GM18861 (cell line): ENCODE data around the gene CFHR2.
"Not testable (repeated sequence)": the region's sequence is repeated elsewhere in the genome, so short reads cannot be mapped to it uniquely, and the experiment has no call there.

Experiments
- ATAC-seq: cut with Tn5 transposase; IDR thresholded peaks from one replicate; pipeline ENCODE4 v1.9.1; 2021; ENCODE audit not compliant: unreplicated experiment

CFHR2 gene

DNA sequence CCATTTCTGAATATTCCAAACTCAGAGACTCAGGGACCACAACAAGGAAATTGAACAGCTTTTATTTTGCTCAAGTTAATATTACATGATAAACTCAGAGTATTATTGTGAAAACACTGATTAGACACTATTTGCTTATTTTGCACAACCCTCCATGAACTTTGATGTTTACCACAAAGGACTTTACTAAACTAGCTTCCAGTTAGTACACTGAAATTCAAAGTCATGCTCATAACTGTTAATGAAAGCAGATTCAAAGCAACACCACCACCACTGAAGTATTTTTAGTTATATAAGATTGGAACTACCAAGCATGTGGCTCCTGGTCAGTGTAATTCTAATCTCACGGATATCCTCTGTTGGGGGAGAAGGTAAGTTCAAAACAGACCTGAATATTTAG lies at the start of gene CFHR2:
Gene CFHR2 (plus strand): TSS at position 171 of the 400 bp plus-strand sequence. CDS start 143 bp downstream, at position 314.
- not testable (repeated sequence) for ATAC-seq

DNA sequence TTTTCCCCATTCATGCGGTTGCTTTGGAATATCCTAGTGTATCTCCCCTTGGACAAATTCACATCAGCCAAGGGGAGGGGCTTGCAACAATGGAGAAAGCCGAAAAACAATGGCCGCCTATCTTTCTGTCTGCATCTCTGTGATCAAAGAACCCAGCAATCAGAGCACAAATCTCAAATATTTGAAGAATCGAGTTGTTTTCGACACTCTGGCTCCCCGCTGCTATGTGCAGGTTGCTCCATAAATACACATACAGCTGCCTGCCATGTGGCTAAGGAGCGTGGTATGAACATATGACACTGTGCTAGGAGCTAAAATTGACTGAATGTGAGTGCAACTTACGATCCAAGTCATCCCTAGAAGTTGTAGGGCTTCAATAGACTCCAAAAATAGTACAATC lies 47.2 kb upstream of the CFHR2 start:
- ATAC-seq = no peak

DNA sequence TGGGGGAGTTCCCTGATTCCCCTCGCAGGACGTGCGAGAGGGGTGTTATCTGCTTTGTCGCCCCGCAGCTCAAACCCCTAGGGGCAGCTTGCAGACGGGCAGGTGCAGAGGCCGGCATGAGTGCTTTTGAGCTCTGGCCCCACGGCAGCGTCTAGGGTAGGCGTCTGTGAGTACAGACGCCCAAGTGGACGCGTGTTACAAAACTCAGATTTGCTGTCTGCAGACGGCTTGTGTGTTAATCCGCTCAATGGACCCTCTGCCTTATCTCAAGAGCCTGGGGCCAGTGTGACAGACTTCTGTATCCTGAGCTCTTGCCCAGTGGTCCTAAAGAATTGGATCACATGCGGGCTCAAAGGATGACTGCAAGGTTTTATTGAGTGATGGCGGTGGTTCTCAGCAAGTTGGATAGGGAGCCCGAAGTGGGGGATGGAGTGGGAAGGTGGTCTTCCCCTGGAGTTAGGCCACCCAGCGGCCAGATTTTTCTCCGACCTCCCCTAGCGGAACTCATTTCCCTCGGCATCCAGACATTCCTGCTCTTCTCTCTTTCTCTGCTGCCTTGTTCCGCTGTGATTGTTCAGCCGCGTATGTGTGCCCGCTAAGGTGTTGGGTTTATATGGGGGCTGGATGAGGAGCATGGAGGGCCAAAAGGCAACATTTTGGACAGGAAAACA lies 46.2 kb upstream of the CFHR2 start:
- ATAC-seq = no peak

DNA sequence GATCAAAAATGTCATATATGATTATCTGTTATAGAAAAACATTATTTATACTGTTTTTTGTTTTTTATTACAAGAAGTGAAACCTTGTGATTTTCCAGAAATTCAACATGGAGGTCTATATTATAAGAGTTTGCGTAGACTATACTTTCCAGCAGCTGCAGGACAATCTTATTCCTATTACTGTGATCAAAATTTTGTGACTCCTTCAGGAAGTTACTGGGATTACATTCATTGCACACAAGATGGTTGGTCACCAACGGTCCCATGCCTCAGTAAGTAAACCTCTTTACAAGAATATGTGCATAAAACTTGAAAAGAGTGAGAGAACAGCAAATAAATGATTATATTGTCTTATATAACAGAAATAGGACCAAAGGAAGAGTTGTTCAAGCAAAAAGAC lies 41.2 kb upstream of the CFHR2 start:
- ATAC-seq = no peak

DNA sequence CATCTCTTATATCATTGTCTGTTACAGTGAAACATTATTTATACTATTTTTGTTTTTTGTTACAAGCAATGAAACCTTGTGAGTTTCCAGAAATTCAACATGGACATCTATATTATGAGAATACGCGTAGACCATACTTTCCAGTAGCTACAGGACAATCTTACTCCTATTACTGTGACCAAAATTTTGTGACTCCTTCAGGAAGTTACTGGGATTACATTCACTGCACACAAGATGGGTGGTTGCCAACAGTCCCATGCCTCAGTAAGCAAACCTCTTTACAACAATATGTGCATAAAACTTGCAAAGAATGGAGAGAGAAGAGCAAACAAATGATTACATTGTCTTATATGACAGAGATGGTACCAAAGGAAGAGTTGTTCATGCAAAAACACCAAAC lies 33.3 kb upstream of the CFHR2 start:
- ATAC-seq = no peak

DNA sequence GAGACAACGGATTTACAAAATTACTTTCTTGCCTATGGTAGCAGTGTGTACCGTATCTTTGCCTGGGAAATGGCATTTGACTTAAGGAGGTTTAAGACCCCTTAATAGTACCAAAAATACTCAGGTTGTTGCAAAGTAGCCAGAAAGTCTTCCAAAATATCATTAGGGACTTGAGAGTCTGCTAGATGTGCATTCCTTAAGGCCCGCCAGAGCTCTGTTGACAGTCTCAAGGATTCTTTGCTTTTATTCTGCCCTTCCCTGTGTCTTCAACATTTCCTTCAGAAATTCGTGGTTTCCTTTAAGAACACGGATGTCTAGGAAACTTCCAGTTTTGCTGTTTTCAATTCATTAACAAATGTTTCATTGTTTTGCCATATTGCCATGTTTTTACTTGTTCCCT lies 31.3 kb upstream of the CFHR2 start:
- ATAC-seq = not testable (repeated sequence)

DNA sequence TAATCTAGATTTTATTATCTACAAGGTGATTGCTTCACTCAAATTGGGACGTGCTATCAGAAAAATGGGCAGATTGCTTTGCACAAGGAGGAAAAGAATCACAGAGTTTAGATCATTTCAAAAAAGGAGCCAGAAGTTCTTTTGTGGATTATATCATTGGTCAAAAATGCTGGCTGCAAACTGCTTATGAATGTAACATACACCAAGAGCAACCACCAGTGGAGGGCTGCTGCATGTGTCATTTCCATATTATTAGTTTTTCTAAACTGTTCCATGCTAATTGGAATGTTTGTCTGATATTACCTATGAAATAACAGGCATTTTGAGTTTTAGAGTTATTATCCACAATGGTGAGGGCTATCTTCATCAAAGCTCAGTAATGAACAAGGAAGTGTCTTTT lies 16.7 kb upstream of the CFHR2 start:
- not testable (repeated sequence) for ATAC-seq

DNA sequence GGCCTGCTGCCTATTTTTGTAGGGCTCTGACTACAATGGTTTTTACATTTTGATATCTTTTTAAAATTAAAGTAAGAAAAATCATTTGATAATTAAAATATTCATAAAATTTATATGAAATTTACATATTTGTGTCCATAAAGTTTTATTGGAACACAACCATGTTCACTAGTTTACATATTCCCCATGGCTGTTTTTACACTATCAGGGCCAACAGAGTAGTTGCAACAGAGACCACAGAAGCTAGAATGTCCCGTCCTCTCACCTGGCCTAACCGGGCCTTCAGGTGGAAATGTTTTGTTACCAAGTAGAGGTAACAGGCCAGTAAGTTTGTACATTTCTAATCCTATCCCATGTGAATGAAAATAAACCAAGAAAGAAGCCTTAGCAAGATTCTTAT lies 10.7 kb upstream of the CFHR2 start:
- ATAC-seq = not testable (repeated sequence)

DNA sequence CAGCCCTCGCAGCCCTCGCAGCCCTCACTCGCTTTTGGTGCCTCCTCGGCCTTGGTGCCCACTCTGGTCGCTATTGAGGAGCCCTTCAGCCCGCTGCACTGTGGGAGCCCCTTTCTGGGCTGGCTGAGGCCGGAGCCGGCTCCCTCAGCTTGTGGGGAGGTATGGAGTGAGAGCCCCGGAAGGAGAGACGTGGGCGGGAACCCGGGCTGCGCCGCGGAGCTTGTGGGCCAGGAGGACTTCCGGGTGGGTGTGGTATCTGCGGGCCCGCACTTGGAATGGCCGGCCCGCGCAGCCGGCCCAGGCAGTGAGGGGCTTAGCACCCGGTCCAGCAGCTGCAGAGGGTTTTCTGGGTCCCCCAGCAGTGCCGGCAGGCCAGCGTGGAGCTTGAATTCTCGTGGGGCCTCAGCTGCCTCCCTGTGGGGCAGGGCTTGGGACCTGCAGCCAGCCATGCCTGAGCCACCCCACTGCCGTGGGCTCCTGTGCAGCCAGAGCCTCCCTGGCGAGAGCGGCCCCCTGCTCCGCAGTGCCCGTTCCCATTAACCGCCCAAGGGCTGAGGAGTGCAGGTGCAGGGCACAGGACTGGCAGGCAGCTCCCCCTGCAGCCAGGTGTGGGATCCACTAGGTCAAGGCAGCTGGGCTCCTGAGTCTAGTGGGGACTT lies 9.9 kb upstream of the CFHR2 start:
- no peak for ATAC-seq

DNA sequence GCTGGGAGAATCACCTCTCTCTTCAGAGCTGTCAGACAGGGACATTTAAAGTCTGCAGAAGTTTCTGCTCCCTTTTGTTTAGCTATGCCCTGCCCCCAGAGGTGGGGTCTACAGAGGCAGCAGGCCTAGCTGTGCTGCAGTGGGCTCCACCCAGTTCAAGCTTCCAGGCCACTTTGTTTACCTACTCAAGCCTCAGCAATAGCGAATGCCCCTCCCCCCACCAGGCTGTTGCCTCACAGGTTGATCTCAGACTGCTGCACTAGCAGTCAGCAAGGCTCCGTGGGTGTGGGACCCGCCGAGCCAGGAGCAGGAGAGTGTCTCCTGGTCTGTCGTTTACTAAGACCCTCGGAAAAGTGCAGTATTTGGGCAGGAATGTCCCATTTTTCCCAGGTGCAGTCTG lies 2.1 kb upstream of the CFHR2 start:
- ATAC-seq = not testable (repeated sequence)

DNA sequence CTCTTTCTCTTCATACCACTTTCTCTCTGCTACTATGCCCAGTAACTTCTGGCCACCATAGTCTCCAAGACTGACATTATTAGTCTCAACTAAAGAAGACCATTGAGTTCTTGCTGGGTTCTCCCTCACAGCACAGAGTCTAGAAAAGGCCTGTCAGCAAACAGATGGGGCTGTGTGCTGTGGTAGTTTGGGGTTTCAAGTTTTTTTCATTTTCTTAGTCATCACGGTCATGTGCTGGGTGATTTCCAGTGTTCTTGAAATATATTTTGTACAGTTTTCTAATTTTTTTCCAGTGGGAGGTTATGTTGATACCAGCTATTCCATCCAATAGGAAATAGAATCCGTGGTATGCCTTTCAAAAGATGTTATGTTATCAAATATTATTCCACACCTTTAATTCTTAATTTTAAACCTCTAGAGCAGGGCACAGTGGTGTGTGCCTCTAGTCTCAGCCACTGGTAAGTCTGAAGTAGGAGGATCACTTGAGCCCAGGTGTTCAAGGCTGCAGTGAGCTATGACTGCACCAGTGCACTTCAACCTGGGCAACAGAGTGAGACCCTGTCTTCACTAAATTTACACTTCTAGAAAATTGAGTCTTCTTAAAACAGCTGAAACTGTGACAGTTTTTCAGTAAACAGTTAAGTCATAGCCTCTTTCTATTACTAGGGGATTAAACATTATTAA lies 8.3 kb downstream of the CFHR2 start:
- ATAC-seq = peak; percentile 58

DNA sequence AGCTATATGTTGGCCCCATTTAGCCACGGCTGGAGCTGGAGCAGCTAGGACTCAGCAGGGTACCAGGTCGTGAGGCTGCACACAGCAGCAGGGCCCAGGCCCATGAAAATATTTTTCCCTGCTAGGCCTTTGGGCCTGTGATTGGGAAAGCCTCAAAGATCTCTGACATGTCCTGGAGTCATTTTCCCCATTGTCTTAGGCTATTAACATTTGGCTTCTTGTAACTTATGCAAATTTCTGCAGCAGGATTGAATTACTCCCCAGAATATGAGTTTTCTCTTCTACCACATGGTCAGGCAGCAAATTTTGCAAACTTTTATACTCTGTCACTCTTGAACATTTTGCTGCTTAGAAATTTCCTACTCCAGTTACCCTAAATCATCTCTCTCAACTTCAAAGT lies 11.2 kb downstream of the CFHR2 start:
- ATAC-seq = no peak

DNA sequence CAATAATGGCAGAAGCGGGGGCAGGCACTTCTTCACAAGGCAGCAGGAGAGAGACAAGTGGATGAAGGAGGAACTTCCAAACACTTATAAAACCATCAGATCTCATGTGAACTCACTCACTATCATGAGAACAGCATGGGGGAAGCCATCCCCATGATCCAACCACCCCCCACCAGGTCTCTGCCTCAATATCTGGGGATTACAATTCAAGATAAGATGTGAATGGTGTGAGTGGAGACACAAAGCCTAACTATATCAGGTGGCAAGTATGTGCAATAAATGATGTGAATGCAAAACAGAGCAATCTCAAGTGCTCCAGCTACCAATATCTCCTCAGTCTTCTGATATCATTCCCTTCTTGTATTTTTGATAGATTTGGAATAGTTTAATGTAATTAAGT lies 12.4 kb downstream of the CFHR2 start:
- no peak for ATAC-seq

DNA sequence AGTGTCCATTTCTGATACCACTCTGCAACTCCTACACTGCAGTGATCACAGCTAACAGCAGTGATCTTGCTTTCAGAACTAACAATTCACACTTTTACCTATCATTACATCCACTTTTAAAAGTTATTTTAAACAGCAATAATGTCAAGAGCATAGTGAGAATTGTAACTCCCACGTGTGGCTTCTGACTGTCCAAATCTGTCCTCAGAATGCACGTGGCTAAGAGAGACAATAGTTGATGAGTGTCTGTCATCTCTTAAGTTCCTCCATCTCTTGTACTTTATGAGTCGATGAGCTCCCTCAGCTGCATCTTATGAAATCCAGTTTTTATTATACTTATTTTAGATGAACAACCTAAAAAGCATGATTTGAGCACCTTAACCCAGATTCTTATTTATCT lies 17.3 kb downstream of the CFHR2 start:
- no peak for ATAC-seq

DNA sequence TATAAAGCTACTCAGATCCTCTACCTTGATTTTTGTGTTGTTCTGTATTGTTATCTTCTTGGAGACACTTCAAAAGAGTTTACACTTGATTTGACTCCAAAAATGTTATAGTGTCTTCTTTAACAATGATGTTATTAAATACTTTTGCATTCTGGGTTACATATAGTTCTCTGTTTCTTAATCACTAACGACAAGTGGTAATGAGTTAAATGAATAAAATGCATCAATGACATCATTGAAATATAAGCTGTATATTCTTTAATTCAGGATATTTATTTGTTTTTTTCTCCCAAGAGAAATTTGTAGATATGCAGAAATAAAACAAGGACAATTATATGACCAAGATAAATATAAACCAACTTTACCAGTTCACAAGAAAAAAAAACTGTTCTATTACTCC lies 26.6 kb downstream of the CFHR2 start:
- ATAC-seq = no peak

DNA sequence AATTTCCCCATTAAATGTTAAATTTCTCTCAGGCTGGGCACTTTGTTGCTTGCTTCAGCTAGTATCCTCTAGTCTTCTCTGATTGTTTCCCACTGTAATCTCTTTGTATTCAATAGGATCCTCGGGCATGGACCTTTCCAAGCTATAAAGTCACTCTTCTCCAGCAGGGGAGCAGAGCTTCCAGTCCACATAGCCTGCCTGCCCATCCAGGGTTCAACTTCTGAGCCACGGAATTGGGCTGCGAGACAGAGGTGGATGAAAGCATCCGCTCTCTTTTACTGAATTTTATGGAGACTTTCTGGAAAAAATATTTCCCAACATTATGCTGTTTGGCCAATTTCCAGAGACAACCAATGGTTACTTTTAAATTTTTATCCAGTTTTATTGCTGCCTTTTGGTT lies 32.7 kb downstream of the CFHR2 start:
- no peak for ATAC-seq

DNA sequence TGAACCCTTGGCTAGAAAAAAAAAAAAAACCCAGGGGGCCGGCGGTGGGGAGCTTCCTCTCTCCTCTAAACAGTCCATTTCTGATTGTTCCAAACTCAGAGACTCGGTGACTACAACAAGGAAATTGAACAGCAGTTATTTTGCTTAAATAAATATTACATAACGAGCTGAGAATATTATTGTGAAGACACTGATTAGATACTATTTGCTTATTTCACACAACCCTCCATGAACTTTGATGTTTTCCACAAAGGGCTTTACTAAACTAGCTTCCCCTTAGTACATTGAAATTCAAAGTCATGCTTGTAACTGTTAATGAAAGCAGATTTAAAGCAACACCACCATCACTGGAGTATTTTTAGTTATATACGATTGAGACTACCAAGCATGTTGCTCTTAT lies 33.7 kb downstream of the CFHR2 start, which contains the start of gene CFHR5:
Gene CFHR5 (plus strand): TSS at position 279 of the 400 bp plus-strand sequence. CDS start 109 bp downstream, at position 388.
- ATAC-seq = no peak

DNA sequence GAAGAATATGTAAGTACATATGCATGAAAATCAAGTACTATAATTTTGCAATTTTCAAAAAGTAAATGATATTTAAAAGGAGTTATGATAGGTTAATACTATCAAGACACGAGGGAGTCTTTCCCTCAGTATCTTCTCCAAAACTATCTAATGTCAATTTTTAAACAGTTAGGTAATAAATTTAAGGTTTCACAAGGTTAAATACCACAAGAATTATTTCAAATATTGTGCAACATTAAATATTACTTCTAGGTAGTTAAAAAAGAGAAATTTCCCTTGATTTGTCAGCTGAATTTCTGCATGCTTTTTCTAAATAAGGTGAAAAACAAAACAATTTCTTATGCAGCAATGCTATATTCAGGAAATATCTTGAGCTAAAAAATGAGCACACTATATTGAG lies 37.3 kb downstream of the CFHR2 start:
- no peak for ATAC-seq

DNA sequence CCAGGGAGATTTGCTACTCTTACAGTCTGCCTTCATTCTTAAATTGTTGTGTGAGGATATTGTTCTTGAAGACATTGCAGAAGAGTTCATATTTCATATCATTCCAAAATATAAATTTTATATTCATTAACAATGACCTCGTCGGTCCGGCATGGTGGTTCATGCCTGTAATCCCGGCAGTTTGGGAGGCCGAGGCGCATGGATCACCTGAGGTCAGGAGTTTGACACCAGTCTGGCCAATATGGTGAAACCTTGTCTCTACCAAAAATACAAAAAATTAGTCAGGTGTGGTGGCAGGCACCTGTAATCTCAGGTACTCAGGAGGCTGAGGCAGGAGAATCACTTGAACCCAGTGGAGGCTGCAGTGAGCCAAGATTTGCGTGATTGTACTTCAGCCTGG lies 38.7 kb downstream of the CFHR2 start:
- ATAC-seq = not testable (repeated sequence)

DNA sequence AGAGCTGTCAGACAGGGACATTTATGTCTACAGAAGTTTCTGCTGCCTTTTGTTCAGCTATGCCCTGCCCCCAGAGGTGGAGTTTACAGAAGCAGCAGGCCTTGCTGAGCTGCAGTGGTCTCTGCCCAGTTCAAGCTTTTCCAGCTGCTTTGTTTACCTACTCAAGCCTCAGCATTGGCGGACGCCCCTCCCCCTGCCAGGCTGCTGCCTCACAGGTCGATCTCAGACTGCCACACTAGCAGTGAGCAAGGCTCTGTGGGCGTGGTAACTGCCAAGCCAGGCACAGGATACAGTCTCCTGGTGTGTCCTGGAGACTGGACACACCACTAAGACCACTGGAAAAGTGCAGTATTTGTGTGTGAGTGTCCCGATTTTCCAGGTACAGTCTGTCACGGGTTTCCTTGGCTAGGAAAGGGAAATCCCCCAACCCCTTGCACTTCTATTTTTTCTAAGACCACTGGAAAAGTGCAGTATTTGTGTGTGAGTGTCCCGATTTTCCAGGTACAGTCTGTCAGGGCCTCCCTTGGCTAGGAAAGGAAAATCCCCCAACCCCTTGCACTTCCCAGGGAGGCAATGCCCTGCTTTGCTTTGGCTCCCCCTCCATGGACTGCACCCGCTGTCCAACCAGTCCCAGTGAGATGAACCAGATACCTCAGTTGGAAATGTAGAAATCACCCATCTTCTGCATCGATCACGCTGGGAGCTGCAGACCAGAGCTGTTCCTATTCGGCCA lies 48.5 kb downstream of the CFHR2 start:
- ATAC-seq = not testable (repeated sequence)

DNA sequence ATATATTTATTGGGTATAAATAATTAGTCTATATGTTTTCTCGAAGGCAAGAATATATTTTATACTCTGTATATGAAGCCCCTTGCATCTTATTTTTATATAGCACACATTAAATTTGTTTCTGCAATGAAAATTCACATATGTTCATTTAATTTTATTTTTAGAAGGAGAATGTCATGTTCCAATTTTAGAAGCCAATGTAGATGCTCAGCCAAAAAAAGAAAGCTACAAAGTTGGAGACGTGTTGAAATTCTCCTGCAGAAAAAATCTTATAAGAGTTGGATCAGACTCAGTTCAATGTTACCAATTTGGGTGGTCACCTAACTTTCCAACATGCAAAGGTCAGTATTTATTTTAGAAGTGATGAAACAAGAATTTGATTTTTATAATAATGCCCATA lies 50.4 kb downstream of the CFHR2 start:
- ATAC-seq = no peak
